ENCODE data around the gene DOK4. TPM values are rescaled to one million over a fixed set of nuclear protein-coding genes. Genes with fewer than 3 reads are reported as not detected.

The DOK4 gene
- total RNA-seq, 1 experiment from 2014 or later = 13.1 TPM

GRCh38 chr16:57480754-57481230, 5.5 kb downstream of the DOK4 start:
- peaks cover 28 to 58% of the 10 kb centered on the region in 2 experiments for H3K4me1 Mint-ChIP-seq
- H3K79me2 ChIP-seq (ENCODE audit: insufficient read depth, low read length) = no peaks in the 10 kb centered on the region
- H4K91ac ChIP-seq (ENCODE audit: insufficient read length, low read depth, low read length) = no peak overlapping the region
- no peak overlapping the region for H2BK15ac ChIP-seq (ENCODE audit: low read depth, low read length)
- peaks cover 5% of the 10 kb centered on the region for H3K79me1 ChIP-seq (ENCODE audit: insufficient read depth, low read depth, low read length, poor library complexity, severe bottlenecking)
- no peak overlapping the region for H4K8ac ChIP-seq (replicated peaks; ENCODE audit: insufficient read length, low read depth, low read length)
- H2BK120ac ChIP-seq (ENCODE audit: low read depth, low read length, poor library complexity, severe bottlenecking) = no peak overlapping the region
- H3K9ac ChIP-seq (ENCODE audit: extremely low read depth, insufficient read length, low read length) = no peak overlapping the region
- H3K18ac ChIP-seq (ENCODE audit: insufficient read length, low read depth, low read length) = no peak overlapping the region
- no peak for DNase-seq
- H3K14ac ChIP-seq (ENCODE audit: insufficient read depth, low read length) = no peak overlapping the region
- H3K9me3 Mint-ChIP-seq = no peaks in the 10 kb centered on the region
- H2BK20ac ChIP-seq (ENCODE audit: low read depth, low read length, poor library complexity, severe bottlenecking) = no peak overlapping the region
- peaks cover 30% of the 10 kb centered on the region for H3K27me3 Mint-ChIP-seq (ENCODE audit: low read depth)
- TF ChIP-seq CTCF (conservative IDR thresholded peaks at IDR 0.05) = no peak
- H2BK5ac ChIP-seq (ENCODE audit: insufficient read length, low read length) = no peak overlapping the region
- H3K4me2 ChIP-seq (ENCODE audit: insufficient read depth, insufficient read length, low read length) = no peak overlapping the region
- no peak overlapping the region for H3K23ac ChIP-seq (ENCODE audit: insufficient read length, low read depth, low read length)
- H3K56ac ChIP-seq (ENCODE audit: insufficient read length, low read depth, low read length) = no peak overlapping the region
- H3T11ph ChIP-seq (ENCODE audit: low read length) = no peak overlapping the region
- no peaks in the 10 kb centered on the region for H4K20me1 ChIP-seq (ENCODE audit: control insufficient read depth, insufficient read depth, insufficient read length)
- H2AFZ ChIP-seq (ENCODE audit: low read length) = no peak overlapping the region
- H4K5ac ChIP-seq (ENCODE audit: insufficient read length, low read depth, low read length) = no peak overlapping the region
- no peaks in the 10 kb centered on the region for H3K9me3 ChIP-seq (ENCODE audit: control insufficient read depth, low read depth, low read length)
- peaks cover 15% of the 10 kb centered on the region for H3K23me2 ChIP-seq (ENCODE audit: insufficient read length, low read depth, low read length, poor library complexity, severe bottlenecking)
- H3K27ac Mint-ChIP-seq = no peak overlapping the region; a peak in 1 of 7 replicates
- H2AK5ac ChIP-seq (ENCODE audit: insufficient read length, low read length) = no peak overlapping the region
- WGBS (ENCODE audit: extremely low coverage, insufficient read length, low lambda C conversion rate) = no CpG with 5 or more reads among the region's 6 CpGs
- H3K4ac ChIP-seq (ENCODE audit: low read depth, low read length) = no peak overlapping the region
- no peaks in the 10 kb centered on the region for H3K27me3 ChIP-seq (ENCODE audit: insufficient read depth, low read length)
- no peak overlapping the region for H3K4me3 Mint-ChIP-seq
- H3K4me1 ChIP-seq (ENCODE audit: insufficient read depth, low read length) = peaks cover 3% of the 10 kb centered on the region; the same call in 1 of the 2 replicates
- no peak overlapping the region for H2BK12ac ChIP-seq (ENCODE audit: insufficient read length, low read depth, low read length)
- peaks cover 0 to 3% (median 2%) of the 10 kb centered on the region in 3 experiments; a peak in 2 of 7 replicates for H3K36me3 Mint-ChIP-seq (ENCODE audit: insufficient read depth in 1 of 3, low read depth in 3 of 3)
- H3K27ac ChIP-seq (ENCODE audit: insufficient read length, low read depth, low read length) = no peak overlapping the region

Data from H9 (cell line).